OCI-LY1 (cell line): ENCODE measurements around the gene LECT2.

Experiments used
- H2AFZ ChIP-seq: fragments of 200-600 bp; sonication (generic), shearing (Covaris generic); 2 replicates; pipeline ENCODE4 v1.6.0; 2014; ENCODE audit warnings: antibody characterized with exemption, mild to moderate bottlenecking, low read length
- H3F3A ChIP-seq: fragments of 200-600 bp; sonication (generic), shearing (Covaris generic); 2 replicates; pipeline ENCODE4 v1.6.0; 2014; ENCODE audit warnings: mild to moderate bottlenecking, antibody characterized with exemption, low read length, moderate library complexity; ENCODE audit not compliant: insufficient read depth
- H3K27ac ChIP-seq: fragments of 200-600 bp; sonication (generic); 2 replicates; pipeline ENCODE4 v1.5.1; 2014; ENCODE audit warnings: low read length, mixed run types, mild to moderate bottlenecking, low read depth; ENCODE audit not compliant: poor library complexity, severe bottlenecking
- H3K27me3 ChIP-seq: fragments of 200-600 bp; sonication (generic); 2 replicates; pipeline ENCODE4 v1.6.0; 2014; ENCODE audit warnings: antibody characterized with exemption, mild to moderate bottlenecking, low read length, moderate library complexity; ENCODE audit not compliant: insufficient read depth
- H3K36me3 ChIP-seq: fragments of 200-600 bp; sonication (generic); 2 replicates; pipeline ENCODE4 v1.6.1; 2014; ENCODE audit warnings: mild to moderate bottlenecking, antibody characterized with exemption, low read length, moderate library complexity, mixed read lengths; ENCODE audit not compliant: insufficient read depth
- H3K4me1 ChIP-seq: fragments of 200-600 bp; sonication (generic); 2 replicates; pipeline ENCODE4 v1.5.1; 2014; ENCODE audit warnings: mild to moderate bottlenecking, low read length, moderate library complexity; ENCODE audit not compliant: insufficient read depth, severe bottlenecking
- H3K4me2 ChIP-seq: fragments of 200-600 bp; sonication (generic), shearing (Covaris generic); 2 replicates; pipeline ENCODE4 v1.6.1; 2014; ENCODE audit warnings: low read length
- H3K4me3 ChIP-seq: fragments of 200-600 bp; sonication (generic); 2 replicates; pipeline ENCODE4 v1.5.1; 2014; ENCODE audit warnings: low read length, low read depth, mild to moderate bottlenecking, mixed read lengths; ENCODE audit not compliant: poor library complexity, severe bottlenecking
- H3K79me2 ChIP-seq: fragments of 200-600 bp; shearing (Covaris generic); 2 replicates; pipeline ENCODE4 v1.6.1; 2016; ENCODE audit warnings: mixed run types, low read length, mixed read lengths; ENCODE audit not compliant: insufficient read depth
- H3K9ac ChIP-seq: fragments of 200-600 bp; sonication (generic), shearing (Covaris generic); 2 replicates; pipeline ENCODE4 v1.6.1; 2014; ENCODE audit warnings: mild to moderate bottlenecking, low read length, mixed read lengths
- H3K9me2 ChIP-seq: fragments of 200-600 bp; sonication (generic), shearing (Covaris generic); 2 replicates; pipeline ENCODE4 v1.6.1; 2014; ENCODE audit warnings: low read depth, mild to moderate bottlenecking, low read length, mixed read lengths
- H3K9me3 ChIP-seq: fragments of 200-600 bp; shearing (Covaris generic); 2 replicates; pipeline ENCODE4 v1.6.1; 2014; ENCODE audit warnings: low read length, mixed read lengths
- H4K20me1 ChIP-seq: fragments of 200-600 bp; sonication (generic), shearing (Covaris generic); 2 replicates; pipeline ENCODE4 v1.6.0; 2016; ENCODE audit warnings: mild to moderate bottlenecking, low read length; ENCODE audit not compliant: insufficient read depth
- CTCF ChIP-seq: fragments of 200-600 bp; sonication (generic), shearing (Covaris generic); IDR thresholded peaks from 2 replicates; pipeline ENCODE4 v1.5.1; 2017; ENCODE audit warnings: mild to moderate bottlenecking, antibody characterized with exemption, low read length, moderate library complexity, mixed read lengths
- EZH2 ChIP-seq: fragments of 200-600 bp; sonication (generic), shearing (Covaris generic); IDR thresholded peaks from 2 replicates; pipeline ENCODE4 v1.8.0; 2017; ENCODE audit warnings: borderline replicate concordance, mixed run types, mild to moderate bottlenecking, antibody characterized with exemption, low read length, moderate library complexity, mixed read lengths

LECT2 gene

GRCh38 chr5:135986891-135987401, 32.2 kb upstream of the LECT2 start:
- Histone ChIP-seq H3K4me1 (no peaks in the 10 kb centered on the region), H3K27ac (no peak overlapping the region), H3K9me3 (no peaks in the 10 kb centered on the region), H2AFZ (no peak overlapping the region), H3K79me2 (no peaks in the 10 kb centered on the region), H3F3A (no peaks in the 10 kb centered on the region), H3K4me3 (no peak overlapping the region), H3K36me3 (no peaks in the 10 kb centered on the region), H3K4me2 (no peak overlapping the region), H3K9me2 (no peaks in the 10 kb centered on the region), H3K9ac (no peak overlapping the region), H4K20me1 (no peaks in the 10 kb centered on the region), H3K27me3 (no peaks in the 10 kb centered on the region)
- TF ChIP-seq EZH2: no peak

GRCh38 chr5:135986401-135986800, 31.6 kb upstream of the LECT2 start:
- no peaks in the 10 kb centered on the region for H3K4me1 ChIP-seq
- H3K4me2 ChIP-seq: no peak overlapping the region
- no peaks in the 10 kb centered on the region for H3K9me2 ChIP-seq
- no peaks in the 10 kb centered on the region for H4K20me1 ChIP-seq
- H3K27ac ChIP-seq: no peak overlapping the region
- H2AFZ ChIP-seq: no peak overlapping the region
- no peaks in the 10 kb centered on the region for H3K9me3 ChIP-seq
- H3F3A ChIP-seq: no peaks in the 10 kb centered on the region
- H3K9ac ChIP-seq: no peak overlapping the region
- no peak for TF ChIP-seq EZH2
- no peak for TF ChIP-seq CTCF
- H3K27me3 ChIP-seq: no peaks in the 10 kb centered on the region
- no peaks in the 10 kb centered on the region for H3K79me2 ChIP-seq
- H3K4me3 ChIP-seq: no peak overlapping the region
- no peaks in the 10 kb centered on the region for H3K36me3 ChIP-seq

- Histone ChIP-seq H3K4me2 (no peak overlapping the region), H4K20me1 (no peaks in the 10 kb centered on the region), H3K4me1 (no peaks in the 10 kb centered on the region), H3K36me3 (no peaks in the 10 kb centered on the region), H3K9me3 (no peaks in the 10 kb centered on the region), H3K4me3 (no peak overlapping the region), H3F3A (no peaks in the 10 kb centered on the region), H3K9me2 (no peaks in the 10 kb centered on the region), H3K9ac (no peak overlapping the region), H3K27ac (no peak overlapping the region), H2AFZ (no peak overlapping the region), H3K79me2 (no peaks in the 10 kb centered on the region), H3K27me3 (no peaks in the 10 kb centered on the region)
- TF ChIP-seq CTCF (no peak), EZH2 (no peak)
Observed at GRCh38 chr5:135985951-135986350, 31.2 kb upstream of the LECT2 start.

GRCh38 chr5:135980620-135981019, 25.8 kb upstream of the LECT2 start:
- no peaks in the 10 kb centered on the region for H3K9me3 ChIP-seq
- H2AFZ ChIP-seq: no peak overlapping the region
- H3K9ac ChIP-seq: no peak overlapping the region
- H3K27me3 ChIP-seq: no peaks in the 10 kb centered on the region
- no peaks in the 10 kb centered on the region for H3K79me2 ChIP-seq
- no peaks in the 10 kb centered on the region for H3K9me2 ChIP-seq
- no peaks in the 10 kb centered on the region for H3F3A ChIP-seq
- H3K36me3 ChIP-seq: no peaks in the 10 kb centered on the region
- no peak overlapping the region for H3K4me3 ChIP-seq
- H3K27ac ChIP-seq: no peak overlapping the region
- no peak overlapping the region for H3K4me2 ChIP-seq
- TF ChIP-seq CTCF (no peak), EZH2 (no peak)
- no peaks in the 10 kb centered on the region for H4K20me1 ChIP-seq
- no peaks in the 10 kb centered on the region for H3K4me1 ChIP-seq
